Effector memory CD8-positive, alpha-beta T cell (primary cell): Measurements from ENCODE around the gene NARS2.

Experiments
- ATAC-seq: fragments of 150-1000 bp; cut with Tn5 transposase; replicated peaks from 2 replicates; pipeline ENCODE4 v1.10.0; 2021; ENCODE audit warnings: mild to moderate bottlenecking, moderate library complexity
- DNase-seq, 3 experiments: peaks; one replicate each; pipeline ENCODE4 v3.0.0; 2021
- H3K27ac Mint-ChIP-seq, 2 donors: one replicate each; pipeline ENCODE4 v1.8.0; 2022; ENCODE audit warnings: mild to moderate bottlenecking in 2 of 2, mixed read lengths in 2 of 2, moderate library complexity in 2 of 2
- H3K27me3 Mint-ChIP-seq, 2 donors: one replicate each; pipeline ENCODE4 v1.8.0; 2022; ENCODE audit warnings: mixed read lengths in 2 of 2
- H3K36me3 Mint-ChIP-seq: one replicate; pipeline ENCODE4 v1.8.0; 2022; ENCODE audit warnings: mild to moderate bottlenecking, moderate library complexity, mixed read lengths; ENCODE audit not compliant: insufficient read depth
- H3K4me1 Mint-ChIP-seq, 2 donors: one replicate each; pipeline ENCODE4 v1.8.0; 2022; ENCODE audit warnings: low read depth in 2 of 2, mixed read lengths in 2 of 2
- H3K4me3 Mint-ChIP-seq, 2 donors: one replicate each; pipeline ENCODE4 v1.8.0; 2022; ENCODE audit warnings: mild to moderate bottlenecking in 2 of 2, mixed read lengths in 2 of 2, moderate library complexity in 2 of 2
- H3K9me3 Mint-ChIP-seq, 2 donors: one replicate each; pipeline ENCODE4 v1.8.0; 2022; ENCODE audit warnings: mixed read lengths in 2 of 2

Gene NARS2

DNA sequence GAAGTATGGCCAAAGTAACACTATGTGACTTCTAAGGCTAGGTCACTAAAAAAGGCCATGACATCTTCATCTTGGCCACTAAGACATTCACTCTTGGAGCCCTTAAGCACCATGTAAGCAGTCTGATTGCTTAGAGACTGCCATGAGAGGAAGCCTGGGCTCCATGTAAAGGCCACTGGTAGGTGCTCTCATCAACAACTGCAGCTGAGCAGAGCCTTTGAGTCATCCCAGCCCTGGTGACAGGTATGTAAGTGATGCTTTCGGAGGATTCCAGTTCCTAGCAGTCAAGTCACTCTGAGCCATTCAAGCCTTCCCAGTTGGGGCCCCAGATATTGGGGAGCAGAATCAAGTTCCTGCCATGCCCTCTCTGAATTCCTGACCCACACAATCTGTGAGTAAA, 183.2 kb downstream of the NARS2 start:
- Mint-ChIP-seq H3K9me3 (no peaks in the 10 kb centered on the region), H3K27ac (no peak overlapping the region), H3K36me3 (no peaks in the 10 kb centered on the region), H3K4me3 (no peak overlapping the region), H3K4me1 (no peaks in the 10 kb centered on the region), H3K27me3 (peaks cover 6 to 10% of the 10 kb centered on the region in 2 donors)
- ATAC-seq, result no peak
- no peak for DNase-seq

DNA sequence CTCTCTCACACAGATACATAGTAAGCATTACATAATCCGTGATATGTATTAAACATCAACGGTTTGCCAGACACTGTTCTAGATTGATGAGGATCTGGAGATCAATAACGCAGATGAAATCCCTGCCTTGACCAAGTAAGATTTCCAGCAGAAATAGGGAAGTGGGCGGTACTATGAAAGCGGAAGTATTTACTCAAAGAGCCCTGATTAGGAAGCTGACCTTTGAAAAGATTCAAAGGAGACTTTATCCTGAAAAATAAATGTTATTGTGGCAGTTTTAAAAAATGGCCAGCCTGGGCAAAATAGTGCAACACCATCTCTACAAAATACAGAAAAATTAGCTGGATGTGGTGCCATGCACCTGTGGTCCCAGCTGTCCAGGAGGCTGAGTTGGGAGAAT, 183.9 kb downstream of the NARS2 start:
- H3K9me3 Mint-ChIP-seq, result no peaks in the 10 kb centered on the region
- H3K36me3 Mint-ChIP-seq, result no peaks in the 10 kb centered on the region
- peaks cover 6 to 10% of the 10 kb centered on the region in 2 donors for H3K27me3 Mint-ChIP-seq
- no peaks in the 10 kb centered on the region for H3K4me1 Mint-ChIP-seq
- ATAC-seq (no peak), DNase-seq (no peak)
- no peak overlapping the region for H3K4me3 Mint-ChIP-seq
- H3K27ac Mint-ChIP-seq, result no peak overlapping the region

- Mint-ChIP-seq H3K4me3 (no peak overlapping the region), H3K9me3 (peaks cover 0 to 8% of the 10 kb centered on the region in 2 donors), H3K36me3 (no peaks in the 10 kb centered on the region), H3K27ac (no peak overlapping the region), H3K4me1 (no peaks in the 10 kb centered on the region), H3K27me3 (peaks cover 11 to 15% of the 10 kb centered on the region in 2 donors)
- DNase-seq (no peak), ATAC-seq (no peak)
Observed at GRCh38 chr11:78386215-78386941, 188.3 kb downstream of the NARS2 start.
